Stimulated activated CD8-positive, alpha-beta memory T cell treated with anti-CD3 and anti-CD28 coated beads, Interleukin-15, amount 100 ng/mL, for 24 hours (primary cell): Measurements from ENCODE around the gene RAD51B.

ENCODE experiments used
- DNase-seq: peaks from one replicate; pipeline ENCODE4 v3.0.0-alpha.2; 2020; ENCODE audit warnings: low read depth

Gene RAD51B

DNA sequence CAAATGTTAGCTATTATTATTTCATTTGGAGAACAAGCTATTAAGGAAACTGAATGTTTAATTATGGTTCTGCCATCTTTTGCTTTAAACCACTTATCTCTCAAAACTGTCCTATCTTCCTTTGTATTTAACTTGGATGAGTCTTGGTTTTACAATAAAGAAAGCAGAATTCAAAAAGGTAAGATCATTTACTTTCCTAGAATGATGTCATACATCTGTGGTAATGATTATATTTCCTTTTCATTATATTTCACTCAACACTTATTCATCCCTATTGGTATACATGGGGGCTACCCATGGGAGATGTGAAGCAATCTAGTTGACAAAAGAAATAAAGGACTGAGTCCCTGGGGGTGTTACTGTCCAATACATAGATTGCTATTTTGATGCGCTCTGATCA is 516.6 kb downstream of the RAD51B start:
- no peak for DNase-seq

DNA sequence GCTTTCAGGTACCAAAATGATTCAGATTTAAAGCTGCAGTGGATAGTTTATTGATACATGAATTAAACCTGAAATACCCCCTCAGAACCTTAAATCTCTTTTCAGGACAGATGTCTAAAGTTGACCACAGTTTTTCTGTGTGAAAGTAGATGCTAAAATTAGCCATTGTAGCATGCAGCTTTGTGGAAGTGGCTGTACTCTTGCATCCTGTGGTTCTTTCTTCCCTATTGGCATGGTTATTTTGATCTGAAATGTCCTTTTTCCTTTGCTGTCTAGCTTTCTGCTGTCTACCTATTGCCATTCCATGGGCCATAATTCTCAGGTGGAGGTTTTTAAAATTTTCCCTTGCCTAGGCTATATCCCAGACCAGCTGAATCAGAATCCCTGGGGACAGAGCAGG is 517.7 kb downstream of the RAD51B start:
- no peak for DNase-seq

DNA sequence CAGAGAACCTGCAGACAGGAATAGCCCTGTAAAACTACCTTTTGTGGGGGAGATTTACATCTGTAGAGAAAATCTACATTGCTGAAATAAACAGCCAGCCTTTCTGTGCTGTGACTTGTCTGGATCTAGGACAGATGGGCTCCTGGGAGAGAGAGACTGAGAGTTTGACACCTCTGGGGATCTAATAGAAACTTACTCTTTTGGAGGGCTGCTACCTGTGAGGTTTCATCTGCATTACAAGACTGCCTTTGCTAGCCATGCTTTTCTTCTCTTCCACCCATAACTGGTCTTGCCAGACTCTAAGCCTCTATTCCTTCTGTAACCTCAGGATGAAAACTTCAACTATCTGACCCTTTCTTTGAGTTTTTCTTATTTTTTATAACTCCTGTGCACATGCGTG is 520.7 kb downstream of the RAD51B start:
- no peak for DNase-seq

DNA sequence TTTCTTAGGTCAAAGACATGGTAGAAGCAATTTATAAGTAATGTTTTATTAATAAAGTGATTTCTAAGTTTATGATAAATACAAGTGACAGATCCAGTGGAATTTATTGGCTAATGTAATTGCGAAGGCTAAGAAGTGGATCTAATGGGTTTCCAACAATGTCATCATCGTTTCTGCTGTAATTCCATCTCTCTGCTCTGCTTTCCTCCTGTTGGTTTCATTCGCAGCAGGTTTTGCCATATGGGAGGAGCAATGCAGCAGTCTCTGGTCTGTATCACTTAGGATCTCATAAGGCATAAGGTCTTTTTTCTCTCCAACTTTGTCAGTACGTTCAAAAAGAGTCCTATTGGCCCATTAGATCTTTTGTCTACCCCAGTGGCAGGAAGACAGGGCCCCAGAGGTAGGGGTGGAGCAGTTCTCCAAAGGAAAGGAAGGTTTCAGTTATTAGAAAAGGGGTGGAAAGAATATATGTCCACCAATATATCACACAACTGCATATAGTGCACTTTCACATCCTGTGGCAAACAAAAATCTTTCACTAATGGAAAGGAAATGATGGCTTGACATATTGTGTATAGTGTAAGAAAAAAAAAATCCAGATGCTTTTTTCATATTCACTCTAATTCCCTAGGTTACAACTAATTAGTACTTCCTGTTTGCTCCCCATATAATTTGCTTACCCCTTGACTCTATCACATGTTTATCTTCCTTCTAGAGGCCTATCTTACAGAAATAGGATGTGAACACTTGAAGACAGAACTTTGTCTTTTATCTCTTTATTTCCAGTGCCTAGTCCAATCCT is 522.0 kb downstream of the RAD51B start:
- no peak for DNase-seq

DNA sequence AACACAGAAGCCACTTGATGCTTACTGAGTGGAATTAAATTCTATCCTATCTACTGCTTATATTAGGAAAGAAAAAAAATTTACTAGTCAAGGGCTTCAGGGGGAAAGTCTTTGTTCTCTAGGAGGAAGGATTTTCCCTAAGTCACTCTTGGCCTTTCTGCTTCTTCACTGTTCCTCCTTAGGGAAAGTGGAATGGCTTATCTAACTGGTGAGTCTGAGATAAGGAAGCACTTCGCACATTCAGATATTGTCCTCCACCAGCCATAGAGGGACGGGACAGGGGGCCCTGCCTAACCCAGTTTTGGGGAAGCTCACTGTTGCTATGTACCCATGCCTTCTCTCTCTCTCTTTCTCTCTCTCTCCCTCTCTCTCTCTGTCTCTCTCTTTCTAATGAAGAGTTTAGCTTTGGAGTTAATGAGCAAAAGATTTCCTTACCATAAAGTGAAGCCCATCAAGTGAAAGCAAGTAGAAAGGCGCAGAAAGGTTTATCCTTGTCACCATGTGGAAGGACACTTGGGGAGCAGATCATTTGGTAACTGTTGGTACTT is 522.7 kb downstream of the RAD51B start:
- no peak for DNase-seq

DNA sequence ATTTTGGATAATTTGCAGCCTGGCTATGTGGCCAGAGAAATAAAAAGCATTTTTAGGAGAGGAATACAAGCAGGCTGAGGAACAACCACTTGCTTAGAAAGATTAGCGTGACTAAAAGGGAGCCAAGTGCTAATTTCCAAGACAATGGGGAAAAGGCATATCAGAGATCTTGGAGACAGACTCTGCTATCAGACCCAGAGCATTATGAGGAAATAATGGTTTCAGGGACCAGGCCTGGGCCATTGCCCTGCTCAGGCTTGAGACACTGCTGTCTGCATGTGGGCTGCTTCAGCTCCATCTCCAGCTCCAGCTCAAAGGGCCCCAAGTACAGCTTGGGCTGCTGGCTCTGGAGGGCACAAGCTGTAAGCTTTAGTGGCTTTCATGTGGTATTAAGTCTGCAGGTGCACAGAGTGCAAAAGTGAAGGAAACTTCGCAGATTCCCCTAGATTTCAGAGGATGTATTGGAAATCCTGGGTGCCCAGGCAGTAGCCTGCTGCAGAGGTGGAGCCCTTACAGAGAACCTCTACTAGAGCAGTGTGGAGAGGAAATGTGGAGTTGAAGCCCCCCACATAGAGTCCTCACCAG is 524.0 kb downstream of the RAD51B start:
- DNase-seq: no peak

DNA sequence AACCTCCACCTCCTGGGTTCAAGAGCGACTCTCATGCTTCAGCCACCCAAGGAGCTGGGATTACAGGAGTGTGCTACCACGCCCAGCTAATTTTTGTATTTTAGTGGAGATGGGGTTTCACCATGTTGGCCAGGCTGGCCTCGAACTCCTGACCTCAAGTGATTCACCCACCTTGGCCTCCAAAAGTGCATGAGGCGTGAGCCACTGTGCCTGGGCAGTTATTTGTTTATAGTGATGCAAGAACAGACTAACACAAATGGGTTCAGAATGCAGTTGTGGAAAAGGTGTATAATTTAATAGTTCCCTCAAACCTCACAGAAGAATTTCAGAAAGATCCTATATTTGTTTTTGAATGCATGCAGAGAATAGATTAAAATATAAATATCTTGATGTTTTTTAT is 526.2 kb downstream of the RAD51B start:
- DNase-seq: no peak

DNA sequence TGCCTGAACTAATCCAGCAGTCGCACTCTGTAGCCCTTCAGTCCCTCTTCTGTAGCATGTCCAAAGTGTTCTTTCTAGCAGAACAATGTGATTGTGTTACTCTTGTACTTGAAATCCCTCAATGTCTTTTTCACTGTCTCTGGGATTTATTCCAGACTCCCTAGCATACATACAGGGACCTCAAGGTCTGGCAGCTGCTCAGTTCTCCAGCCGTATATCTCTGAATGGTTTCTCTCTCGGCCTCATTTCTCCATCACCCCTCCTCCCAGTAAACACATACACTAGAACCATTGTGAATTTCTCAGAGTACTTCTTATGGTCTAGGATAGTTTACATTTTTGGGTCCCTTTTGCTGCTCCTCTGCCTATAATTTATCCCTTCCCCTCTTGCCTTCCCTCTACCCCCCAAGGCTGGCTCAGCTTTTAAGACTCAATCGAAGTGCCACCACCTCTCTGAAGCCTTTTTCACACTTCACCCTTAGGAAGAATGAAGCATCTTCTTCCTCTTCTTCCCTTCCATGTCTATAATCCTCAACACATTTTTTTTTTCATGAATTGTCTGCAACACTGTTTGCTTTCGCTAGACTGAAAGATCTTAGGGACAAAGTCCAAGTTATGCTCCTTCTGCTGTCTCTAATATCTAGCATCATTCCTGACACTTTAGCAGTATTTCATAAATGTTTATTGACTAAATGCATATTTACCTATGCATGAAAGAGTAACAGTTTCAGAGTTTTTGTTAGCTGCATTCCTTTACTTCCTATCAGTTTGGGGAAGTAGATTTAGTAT is 527.2 kb downstream of the RAD51B start:
- no peak for DNase-seq

DNA sequence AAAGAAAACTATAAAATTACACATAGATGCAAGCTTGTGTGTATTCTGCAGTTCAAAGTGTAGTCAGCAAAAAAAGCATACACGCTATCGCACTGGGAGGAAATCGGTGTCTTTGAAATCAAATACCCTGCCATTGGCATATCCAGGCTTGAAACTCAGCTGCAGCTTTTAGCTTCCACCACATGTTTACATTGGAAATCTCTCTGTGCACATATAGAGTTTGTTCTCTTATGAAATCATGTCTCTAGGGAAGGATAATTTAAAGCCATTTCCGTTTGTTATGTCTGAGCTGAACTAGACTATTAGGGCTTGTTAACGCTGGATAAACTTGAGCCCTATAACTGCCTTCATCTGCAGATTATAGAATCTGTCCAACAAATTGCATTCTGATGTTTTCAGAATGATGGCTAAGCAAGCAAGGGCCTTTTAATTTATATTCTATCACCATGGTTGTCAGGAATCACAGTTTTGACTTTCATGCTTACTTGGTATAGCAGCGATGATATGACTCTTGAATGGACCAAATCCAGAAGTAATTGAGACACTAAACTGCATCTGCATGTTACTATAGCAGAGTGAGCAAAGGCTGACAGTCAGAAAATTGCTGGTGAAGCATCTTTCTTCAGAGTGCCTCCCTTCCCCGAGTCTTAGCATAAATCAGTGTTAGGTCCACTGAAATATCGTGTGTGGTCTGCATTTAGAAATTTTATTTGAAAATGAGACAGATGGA is 530.5 kb downstream of the RAD51B start:
- DNase-seq: no peak

DNA sequence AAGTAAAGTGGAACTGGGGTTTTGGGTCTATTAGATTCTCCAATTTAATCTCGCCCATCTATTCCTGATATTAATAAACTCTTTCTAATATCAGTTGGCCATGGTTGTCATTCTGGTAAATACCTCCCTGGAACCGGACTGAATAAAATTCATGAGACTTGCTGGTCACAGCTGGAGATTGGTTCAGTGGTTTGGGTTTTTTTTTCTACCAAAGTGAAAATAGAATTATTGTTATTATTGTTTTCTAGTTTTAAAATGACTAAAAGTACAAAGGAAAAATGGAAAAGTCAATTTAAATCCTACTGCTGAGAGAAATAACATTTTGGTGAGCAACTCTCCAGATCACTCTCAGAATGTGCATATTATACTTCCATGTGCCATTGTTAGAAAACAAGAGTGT is 535.8 kb downstream of the RAD51B start:
- no peak for DNase-seq

DNA sequence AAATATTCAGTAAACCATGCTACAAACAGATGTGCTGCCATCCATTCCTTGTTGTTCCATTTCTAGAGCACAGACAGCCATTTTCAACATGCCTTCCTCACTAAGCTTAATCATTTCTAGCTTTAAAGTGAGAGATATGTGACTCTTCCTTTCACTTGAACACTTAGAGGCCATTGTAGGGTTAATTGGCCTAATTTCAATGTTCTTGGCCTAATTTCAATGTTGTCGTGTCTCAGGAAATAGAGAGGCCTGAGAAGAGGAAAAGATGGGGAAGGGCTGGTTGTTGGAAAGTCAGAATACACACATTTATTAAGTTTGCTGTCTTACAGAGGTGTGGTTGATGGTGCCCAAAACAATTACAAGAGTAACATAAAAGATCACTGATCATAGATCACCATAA is 538.2 kb downstream of the RAD51B start:
- no peak for DNase-seq

DNA sequence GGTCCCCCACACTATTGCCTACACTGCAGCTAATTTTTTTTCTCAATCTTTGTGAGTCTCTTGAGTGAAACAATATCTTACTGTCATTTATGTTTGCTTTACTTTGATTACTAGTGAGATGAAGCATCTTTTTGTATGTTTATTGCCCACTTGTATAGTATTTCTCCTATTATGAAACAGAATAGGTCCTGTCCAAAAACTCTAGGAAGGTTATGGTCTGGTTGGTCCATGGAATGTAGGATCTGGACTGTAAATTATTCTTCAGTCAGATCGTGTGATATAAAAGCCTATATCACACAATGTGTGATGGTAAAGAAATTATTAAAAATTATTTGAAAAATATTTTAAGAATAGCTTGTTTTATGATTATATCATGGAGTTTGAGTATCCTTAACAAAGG is 538.9 kb downstream of the RAD51B start:
- DNase-seq: no peak

DNA sequence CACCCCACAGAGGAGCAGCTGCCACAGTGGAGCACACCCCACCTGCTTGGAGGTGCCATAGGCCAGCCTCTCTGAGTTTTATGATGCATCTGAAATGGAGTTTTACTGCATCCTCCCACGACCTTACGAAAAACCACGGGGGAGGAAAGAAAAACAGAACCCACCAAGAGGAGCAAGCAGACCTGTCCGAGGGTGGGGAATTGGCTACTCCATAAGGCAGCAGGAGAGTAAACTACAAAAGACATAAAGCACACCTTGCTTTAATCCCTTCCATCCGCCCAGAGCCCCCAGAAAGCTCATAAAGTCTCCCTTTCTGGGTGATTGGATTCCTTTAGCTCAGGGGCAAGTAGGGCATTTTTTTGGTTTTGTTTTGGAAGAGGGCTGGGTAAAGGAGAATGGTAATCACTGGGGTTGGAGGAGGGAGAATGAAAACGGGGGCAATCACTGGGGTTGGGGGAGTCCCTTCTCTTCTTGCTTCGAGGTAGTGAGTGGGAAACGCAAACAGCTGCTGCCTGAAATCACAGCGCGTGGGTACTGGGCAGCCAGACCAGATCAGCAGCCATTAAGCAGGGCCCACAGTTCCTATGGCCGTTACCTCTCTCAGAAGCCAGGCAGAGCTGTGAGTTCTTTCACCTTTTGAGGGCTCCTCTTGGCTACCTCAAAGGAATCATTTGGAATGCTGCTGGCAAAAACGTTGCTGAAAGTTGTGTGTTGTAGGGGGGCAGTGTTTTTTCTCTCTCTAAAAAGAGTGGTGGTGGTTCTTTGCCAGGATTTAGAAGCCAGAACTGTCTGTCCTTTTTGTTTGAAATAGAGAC is 539.6 kb downstream of the RAD51B start:
- DNase-seq: no peak

DNA sequence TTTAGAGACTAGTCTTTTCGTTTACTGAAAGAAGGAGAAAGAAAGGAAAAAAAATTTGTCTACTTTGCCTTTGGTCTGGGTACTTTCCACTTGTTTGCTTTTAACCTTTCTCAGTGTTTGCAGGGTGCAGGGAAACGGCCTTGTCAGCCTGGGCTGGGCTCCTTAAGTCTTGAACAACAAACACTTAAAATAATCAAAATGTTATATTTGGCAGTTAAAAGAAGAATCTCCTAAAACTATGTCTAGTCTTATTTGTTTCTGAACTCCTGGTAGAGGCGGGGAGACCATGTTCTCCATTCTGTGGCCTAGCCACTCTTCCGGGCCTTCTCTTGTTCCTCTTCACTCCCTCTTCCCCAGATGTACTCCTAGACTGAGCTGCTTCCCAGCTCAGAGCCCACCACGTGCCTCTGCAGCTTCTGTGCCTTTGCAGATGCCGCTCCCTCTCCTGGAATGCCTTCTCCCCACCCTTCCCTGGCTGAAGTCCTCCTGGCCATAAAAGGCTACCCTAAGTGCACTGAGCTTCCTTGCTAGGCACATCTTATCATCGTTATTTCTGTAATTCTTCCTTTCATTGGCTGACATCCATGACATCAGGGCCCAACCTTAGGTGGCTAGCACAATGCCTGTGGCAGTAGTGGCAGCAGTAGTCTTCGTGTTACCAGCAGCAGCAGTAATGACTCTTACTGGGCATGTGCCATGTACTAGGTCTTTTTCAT is 540.4 kb downstream of the RAD51B start:
- no peak for DNase-seq

DNA sequence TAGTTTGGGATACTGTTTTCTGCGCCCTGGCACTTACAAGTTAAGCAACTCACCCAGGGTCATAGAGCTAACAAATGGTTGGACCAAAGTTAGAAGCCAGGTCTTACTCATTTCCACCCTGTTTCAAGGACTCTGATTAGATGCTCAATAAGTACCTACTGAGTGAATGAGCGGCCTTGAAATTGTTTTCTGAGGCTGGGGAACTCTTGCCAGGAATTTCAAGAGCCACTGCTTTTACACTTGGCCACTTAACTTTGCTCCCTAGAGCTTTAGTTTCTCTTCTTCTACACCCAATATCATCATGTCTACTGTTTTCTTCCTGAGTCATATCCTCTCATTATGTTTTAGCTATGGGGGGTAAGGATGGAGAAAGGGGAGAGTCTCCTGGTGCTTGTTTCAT is 541.7 kb downstream of the RAD51B start:
- DNase-seq: no peak

DNA sequence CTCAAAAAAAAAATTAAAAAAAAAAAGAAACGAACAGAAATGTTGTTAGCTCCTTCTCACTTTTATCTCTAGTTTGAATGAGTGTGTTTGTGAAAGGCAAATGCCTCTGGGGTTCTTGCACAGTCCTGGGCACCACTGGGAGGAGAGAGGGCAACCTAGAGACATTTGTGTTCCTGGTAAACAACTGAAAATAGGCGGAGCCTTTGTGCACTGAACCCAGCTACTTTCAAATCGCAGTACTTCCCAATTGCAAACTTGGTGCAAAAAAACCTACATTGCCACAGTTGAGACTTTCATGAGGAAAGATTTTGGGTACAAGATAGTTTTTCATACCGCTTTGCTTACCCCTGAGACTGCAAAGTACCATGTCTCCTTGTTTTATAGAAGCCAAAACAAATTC is 543.3 kb downstream of the RAD51B start:
- no peak for DNase-seq

DNA sequence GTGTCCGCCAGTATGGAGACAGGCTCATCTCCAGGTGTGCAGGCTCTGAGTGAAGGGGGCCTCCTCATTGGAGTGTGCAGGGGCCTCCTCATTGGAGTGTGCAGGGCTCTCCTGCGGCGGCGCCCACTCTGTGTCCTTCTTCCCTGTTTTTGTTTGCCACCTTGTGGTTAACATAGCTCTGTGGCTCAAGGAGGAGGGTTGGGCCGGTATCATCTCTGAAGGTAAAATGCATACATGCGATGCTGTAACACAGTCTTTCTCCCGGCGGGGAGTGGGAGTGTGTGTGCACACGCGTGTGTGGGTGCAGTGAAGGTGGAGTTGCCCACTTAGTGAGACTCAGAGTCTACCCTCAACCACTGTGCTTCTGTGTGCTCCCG is 543.9 kb downstream of the RAD51B start:
- DNase-seq: no peak

DNA sequence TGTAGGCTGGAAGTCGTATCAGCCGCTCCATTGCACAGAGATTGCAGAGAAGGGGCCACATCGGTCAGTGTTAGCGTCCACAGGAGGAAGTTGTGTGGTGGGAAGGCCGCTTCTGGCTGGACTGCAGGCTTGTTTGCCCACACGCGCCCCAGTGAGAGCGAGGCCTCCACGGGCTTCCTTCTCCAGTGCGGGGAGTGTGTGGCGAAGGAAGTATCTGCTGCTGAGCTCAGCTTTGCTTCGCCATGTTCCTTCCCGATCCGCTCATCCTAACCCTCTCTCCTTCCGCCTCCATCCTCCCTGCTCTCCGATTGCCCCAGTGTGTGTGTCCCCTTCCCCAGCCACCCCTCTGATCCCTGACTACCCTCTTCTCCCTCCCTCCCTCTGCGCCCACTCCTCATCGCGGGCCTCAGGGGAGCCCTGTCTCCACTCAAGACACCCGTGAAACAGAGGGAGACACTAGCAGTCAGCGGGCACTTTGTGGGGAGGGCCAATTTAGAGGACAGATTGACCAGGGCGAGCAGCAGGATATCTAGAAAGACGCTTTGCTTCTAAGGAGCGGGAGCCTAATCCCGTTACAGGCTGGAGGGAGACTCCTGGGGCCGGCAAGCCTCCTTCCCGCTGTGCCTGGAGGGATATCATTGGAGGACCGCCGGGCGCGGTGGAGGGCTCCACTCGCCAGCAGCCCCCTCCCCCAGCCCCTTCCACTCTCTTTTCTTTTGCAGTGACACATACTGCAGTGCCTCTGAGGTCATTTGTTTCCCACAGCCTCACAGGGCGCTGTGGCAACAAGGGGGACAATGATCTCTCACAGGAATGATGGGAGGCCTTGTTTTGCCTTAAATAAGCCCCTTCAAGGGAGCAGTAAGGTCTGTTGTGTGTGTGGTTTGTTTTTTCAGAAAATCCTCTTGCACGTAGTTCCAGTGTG is 544.5 kb downstream of the RAD51B start:
- DNase-seq: no peak

DNA sequence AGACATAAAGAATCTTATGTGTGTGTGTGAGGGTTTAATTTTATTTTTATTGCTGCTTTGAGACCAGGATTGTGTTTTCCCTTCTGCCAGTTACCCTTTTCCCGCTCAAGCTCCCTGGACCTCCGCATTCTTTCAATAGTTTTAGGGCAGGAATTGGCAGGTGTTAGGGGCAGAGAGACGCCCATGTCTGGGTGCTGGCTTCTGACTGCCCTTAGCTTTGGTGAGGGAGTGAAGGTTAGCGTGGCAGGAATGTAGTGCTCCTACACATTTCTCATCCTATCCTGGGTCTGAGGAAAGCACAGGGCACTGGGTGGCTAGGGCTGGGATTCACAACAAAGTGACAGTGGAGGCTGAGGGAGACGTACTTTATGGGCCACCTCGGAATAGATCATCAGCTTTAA is 545.2 kb downstream of the RAD51B start:
- no peak for DNase-seq

DNA sequence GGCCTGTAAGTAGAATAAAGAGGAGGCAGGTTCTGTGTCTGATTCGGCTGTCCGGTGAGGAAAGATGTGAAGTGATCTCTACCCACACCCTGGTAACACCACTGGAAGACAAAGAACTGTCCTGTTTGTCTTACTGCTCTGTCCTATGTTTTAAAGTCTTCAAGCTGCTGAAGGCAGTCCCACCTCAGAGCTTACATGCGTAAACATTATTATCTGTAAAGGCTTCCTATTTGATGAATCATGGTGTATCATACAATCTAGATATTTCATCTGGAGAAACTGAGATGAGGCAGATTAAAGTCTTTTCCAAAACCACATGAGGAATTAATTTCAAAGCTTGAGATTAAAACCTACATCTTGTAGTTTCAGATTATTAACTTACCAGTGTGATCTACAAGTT is 545.6 kb downstream of the RAD51B start:
- no peak for DNase-seq
